KMS-11 (cell line): ENCODE measurements around the gene GALNS.

Source experiments
- H2AFZ ChIP-seq: fragments of 200-600 bp; sonication (generic); 2 replicates; pipeline ENCODE4 v1.6.1; 2016; ENCODE audit warnings: antibody characterized with exemption, mixed run types, low read depth
- H3K27ac ChIP-seq: fragments of 200-600 bp; sonication (generic); 2 replicates; pipeline ENCODE4 v1.6.1; 2016; ENCODE audit warnings: mild to moderate bottlenecking, mixed run types
- H3K27me3 ChIP-seq: fragments of 200-600 bp; sonication (generic); 2 replicates; pipeline ENCODE4 v1.6.1; 2017; ENCODE audit warnings: mild to moderate bottlenecking, low read depth, mixed run types, moderate library complexity; ENCODE audit not compliant: insufficient read depth
- H3K36me3 ChIP-seq: fragments of 200-600 bp; sonication (generic); 2 replicates; pipeline ENCODE4 v1.6.1; 2017; ENCODE audit warnings: mild to moderate bottlenecking, mixed run types; ENCODE audit not compliant: insufficient read depth
- H3K4me1 ChIP-seq: fragments of 200-600 bp; sonication (generic); 2 replicates; pipeline ENCODE4 v1.6.1; 2016; ENCODE audit warnings: mild to moderate bottlenecking, low read depth, mixed run types; ENCODE audit not compliant: poor library complexity, severe bottlenecking
- H3K4me2 ChIP-seq: fragments of 200-600 bp; sonication (generic); 2 replicates; pipeline ENCODE4 v1.7.0; 2016; ENCODE audit warnings: mild to moderate bottlenecking, mixed run types
- H3K4me3 ChIP-seq: fragments of 200-600 bp; sonication (generic); IDR thresholded peaks from 2 replicates; pipeline ENCODE4 v1.6.1; 2017; ENCODE audit warnings: low read depth, low read length, mixed read lengths; ENCODE audit not compliant: insufficient read depth
- H3K79me2 ChIP-seq: fragments of 200-600 bp; sonication (generic); 2 replicates; pipeline ENCODE4 v1.6.1; 2016; ENCODE audit warnings: low read depth, mixed run types; ENCODE audit not compliant: insufficient read depth
- H3K9ac ChIP-seq: fragments of 200-600 bp; sonication (generic); 2 replicates; pipeline ENCODE4 v1.6.1; 2016; ENCODE audit warnings: mild to moderate bottlenecking, mixed run types
- H4K20me1 ChIP-seq: fragments of 200-600 bp; sonication (generic); 2 replicates; pipeline ENCODE4 v1.6.1; 2016; ENCODE audit warnings: mild to moderate bottlenecking, mixed run types; ENCODE audit not compliant: insufficient read depth
- TF ChIP-seq, protein P1 (sequence below): fragments of 200-600 bp; sonication (generic); conservative IDR thresholded peaks from 2 replicates; pipeline ENCODE4 v1.6.1; 2017; ENCODE audit warnings: low read depth, mild to moderate bottlenecking, antibody characterized with exemption, low read length, moderate library complexity, mixed read lengths

The GALNS gene

DNA sequence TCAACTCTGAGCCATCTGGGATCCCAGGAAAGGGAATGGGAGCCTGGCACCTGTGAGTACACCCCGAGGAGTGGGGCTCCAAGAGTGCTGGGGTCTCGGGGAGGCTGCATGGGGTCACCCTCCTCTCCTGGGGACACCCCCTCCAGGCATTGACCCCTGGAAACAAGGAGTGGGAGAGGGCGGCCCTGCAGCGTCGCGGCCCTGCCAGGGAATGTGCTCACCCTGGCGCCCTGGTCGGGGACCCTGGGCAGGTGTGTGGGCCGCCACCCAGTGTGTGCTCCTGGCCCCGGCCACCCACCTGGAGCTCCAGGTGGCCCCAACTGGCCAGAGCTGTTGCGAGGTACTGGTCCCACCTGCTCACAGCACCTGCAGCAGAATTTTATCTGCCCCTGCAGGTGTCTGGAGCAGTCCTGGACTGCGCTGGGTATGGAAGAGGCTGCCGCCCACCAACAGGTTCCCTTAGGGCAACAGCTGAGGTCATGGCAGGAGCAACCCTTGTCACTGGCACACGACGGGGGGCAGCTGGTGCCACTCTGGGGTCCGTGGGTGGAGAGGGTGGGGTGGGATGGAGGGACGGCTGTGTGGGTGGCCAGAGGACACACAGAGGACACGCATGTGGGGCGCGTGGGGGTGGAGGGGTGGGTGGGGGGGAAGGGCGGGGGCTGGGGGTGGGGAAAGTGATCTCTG, 15.1 kb upstream of the GALNS start:
- TF ChIP-seq, protein P1, sequence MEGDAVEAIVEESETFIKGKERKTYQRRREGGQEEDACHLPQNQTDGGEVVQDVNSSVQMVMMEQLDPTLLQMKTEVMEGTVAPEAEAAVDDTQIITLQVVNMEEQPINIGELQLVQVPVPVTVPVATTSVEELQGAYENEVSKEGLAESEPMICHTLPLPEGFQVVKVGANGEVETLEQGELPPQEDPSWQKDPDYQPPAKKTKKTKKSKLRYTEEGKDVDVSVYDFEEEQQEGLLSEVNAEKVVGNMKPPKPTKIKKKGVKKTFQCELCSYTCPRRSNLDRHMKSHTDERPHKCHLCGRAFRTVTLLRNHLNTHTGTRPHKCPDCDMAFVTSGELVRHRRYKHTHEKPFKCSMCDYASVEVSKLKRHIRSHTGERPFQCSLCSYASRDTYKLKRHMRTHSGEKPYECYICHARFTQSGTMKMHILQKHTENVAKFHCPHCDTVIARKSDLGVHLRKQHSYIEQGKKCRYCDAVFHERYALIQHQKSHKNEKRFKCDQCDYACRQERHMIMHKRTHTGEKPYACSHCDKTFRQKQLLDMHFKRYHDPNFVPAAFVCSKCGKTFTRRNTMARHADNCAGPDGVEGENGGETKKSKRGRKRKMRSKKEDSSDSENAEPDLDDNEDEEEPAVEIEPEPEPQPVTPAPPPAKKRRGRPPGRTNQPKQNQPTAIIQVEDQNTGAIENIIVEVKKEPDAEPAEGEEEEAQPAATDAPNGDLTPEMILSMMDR, result no peak
- Histone ChIP-seq H3K27me3 (peaks cover 97% of the 10 kb centered on the region), H3K9ac (no peak overlapping the region), H3K36me3 (no peaks in the 10 kb centered on the region), H2AFZ (no peak overlapping the region), H3K27ac (no peak overlapping the region), H3K79me2 (no peaks in the 10 kb centered on the region), H3K4me1 (peaks cover 11% of the 10 kb centered on the region), H3K4me3 (no peak overlapping the region), H4K20me1 (no peaks in the 10 kb centered on the region), H3K4me2 (no peak overlapping the region)

DNA sequence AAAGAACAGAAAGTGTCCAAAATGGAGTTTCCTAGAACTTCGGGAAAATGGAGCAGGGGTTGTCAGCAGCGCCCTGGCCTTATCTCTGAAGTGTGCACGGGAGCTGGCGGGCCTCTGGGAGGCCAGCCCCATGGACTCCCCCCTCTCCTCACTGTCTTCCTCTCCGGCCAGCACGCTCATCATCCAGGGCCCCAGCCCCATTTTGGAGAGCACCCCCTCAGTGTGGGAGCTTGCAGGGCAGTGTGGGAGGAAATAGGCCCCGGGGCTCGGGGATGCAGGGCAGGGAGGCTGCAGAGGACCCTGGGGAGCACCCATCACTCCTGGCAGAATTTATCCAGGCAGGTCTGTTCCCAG, 14.6 kb upstream of the GALNS start:
- Histone ChIP-seq H3K36me3 (no peaks in the 10 kb centered on the region), H4K20me1 (no peaks in the 10 kb centered on the region)

GRCh38 chr16:88870608-88871348, 14.0 kb upstream of the GALNS start:
- Histone ChIP-seq H3K36me3 (no peaks in the 10 kb centered on the region), H3K27ac (no peak overlapping the region), H4K20me1 (no peaks in the 10 kb centered on the region), H3K27me3 (peaks cover 97% of the 10 kb centered on the region), H3K4me2 (no peak overlapping the region), H3K9ac (no peak overlapping the region), H2AFZ (no peak overlapping the region), H3K4me1 (peaks cover under 1% of the 10 kb centered on the region), H3K4me3 (no peak overlapping the region), H3K79me2 (no peaks in the 10 kb centered on the region)
- TF ChIP-seq, protein P1, result no peak

More for the DNA sequence above, 14.6 kb upstream of the GALNS start:
- Histone ChIP-seq H3K27ac (no peak overlapping the region), H3K79me2 (no peaks in the 10 kb centered on the region), H3K4me2 (no peak overlapping the region), H3K4me1 (peaks cover 6% of the 10 kb centered on the region), H2AFZ (no peak overlapping the region), H3K4me3 (no peak overlapping the region), H3K9ac (no peak overlapping the region), H3K27me3 (peaks cover 97% of the 10 kb centered on the region)
- TF ChIP-seq, protein P1, result no peak

DNA sequence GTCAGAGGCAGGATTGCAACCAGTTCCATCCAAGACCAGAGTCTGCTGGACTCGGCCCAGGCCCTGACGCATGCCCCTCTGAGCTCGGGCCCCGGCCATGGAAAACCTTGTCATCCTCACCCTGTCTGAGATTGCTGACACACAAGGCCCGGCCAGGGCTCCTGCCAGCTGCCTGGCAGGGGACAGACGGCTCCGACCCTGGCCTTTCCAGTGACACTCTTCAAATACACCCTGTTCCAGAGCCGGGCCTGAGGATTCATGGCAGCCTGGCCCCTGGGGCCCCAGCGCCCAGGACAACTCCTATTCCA, 12.9 kb upstream of the GALNS start:
- Histone ChIP-seq H4K20me1 (no peaks in the 10 kb centered on the region), H3K4me1 (no peaks in the 10 kb centered on the region), H3K36me3 (no peaks in the 10 kb centered on the region), H3K9ac (no peak overlapping the region), H3K79me2 (no peaks in the 10 kb centered on the region), H3K27ac (no peak overlapping the region), H3K4me3 (no peak overlapping the region), H3K4me2 (no peak overlapping the region), H3K27me3 (peaks cover 91% of the 10 kb centered on the region), H2AFZ (no peak overlapping the region)
- TF ChIP-seq, protein P1, result no peak
